GM21447 (cell line): ENCODE data around the gene SLC16A13.

Experiments
- ATAC-seq: cut with Tn5 transposase; IDR thresholded peaks from one replicate; pipeline ENCODE4 v1.9.1; 2021; ENCODE audit not compliant: unreplicated experiment

SLC16A13 gene

GRCh38 chr17:7011415-7011814 lies 24.4 kb upstream of the SLC16A13 start:
- no peak for ATAC-seq

- ATAC-seq: no peak
These were observed 23.9 kb upstream of the SLC16A13 start for GRCh38 chr17:7011942-7012254.

DNA sequence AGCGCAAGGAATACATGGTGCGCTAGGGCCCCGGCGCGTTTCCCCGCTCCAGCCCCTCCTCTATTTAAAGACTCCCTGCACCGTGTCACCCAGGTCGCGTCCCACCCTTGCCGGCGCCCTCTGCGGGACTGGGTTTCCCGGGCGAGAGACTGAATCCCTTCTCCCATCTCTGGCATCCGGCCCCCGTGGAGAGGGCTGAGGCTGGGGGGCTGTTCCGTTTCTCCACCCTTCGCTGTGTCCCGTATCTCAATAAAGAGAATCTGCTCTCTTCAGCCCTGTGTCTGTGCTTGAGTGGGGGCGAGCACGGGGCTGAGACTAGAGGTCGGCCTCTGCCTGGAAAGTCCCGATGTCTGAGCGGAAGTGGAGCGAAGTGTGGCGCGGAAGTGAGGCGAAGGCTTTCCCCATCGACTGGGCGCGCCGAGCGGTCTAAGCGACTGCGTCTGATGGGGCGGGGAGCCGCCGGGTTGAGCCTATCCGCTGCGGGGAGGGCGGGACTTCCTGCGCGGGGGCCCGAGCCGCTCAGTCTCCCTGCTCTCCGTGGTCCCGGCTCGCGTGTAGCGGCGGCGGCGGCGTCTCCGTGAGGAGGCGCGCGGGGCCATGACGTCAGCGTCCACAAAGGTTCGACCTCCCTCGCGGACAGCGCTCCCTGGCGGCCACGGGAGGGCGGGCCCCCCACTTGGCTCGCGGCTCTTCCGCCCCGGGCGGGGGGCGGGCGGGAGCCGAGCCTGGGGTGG lies 21.4 kb upstream of the SLC16A13 start:
- ATAC-seq: peak; percentile 66

DNA sequence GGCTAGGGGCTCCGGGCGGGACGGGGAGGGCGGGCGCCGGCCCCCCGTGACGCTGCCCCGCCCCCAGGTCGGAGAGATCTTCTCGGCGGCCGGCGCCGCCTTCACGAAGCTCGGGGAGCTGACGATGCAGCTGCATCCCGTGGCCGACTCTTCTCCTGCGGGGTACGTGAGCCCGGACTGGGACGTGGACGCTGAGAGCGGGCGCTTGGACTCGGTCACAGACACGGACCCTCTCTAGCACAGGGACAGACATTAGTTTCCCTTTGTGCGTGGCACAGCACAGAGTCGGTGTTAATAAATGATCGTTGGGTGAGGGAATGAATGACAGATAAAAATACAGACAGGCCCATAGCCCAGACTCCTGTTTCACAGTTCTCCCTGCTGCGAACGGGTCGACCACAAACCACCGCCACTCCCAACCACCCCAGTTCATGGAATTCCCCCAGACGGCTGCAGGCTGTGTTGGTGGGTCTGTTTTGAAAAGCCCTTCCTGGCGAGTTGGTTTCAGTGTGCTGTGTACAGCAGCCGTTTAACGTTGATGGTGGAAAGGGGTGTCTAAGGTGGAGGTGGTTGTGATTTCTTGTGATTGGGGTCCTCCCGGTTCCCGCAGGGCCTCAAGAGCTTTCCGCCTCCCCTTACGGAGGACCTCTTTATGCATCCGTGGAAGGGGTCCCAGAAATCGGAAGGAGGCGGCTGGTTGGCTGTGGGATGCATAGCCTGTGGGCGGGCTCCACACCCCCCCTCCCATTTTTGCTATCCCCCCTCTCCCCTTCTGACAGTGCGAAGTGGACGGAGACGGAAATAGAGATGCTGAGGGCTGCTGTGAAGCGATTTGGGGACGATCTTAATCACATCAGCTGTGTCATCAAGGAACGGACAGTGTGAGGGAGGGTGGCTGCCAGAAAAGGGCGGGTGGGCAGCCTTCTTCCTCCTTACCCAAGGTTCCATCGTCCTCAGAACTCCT lies 20.5 kb upstream of the SLC16A13 start:
- ATAC-seq: peak; percentile 22

GRCh38 chr17:7016418-7016817 lies 19.4 kb upstream of the SLC16A13 start:
- ATAC-seq: no peak

GRCh38 chr17:7016886-7017826 lies 18.7 kb upstream of the SLC16A13 start:
- ATAC-seq: no peak

DNA sequence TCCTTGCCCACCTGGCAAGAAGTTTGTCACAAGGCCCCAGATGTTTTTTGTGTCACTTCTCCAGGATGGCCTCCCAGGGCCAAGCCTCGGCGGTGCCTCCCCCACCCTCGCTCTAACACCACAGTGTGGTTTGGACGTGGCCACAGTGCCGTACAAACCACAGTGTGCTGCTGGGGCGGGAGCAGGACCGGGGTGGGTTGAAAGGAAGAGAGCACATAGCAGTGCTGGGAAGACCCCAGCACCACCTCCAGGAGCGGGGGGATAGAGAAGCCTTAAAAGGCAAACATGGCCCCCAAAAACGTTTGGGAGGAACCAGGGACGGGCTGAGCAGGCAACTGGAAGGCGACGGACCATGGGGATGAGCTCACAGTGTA lies 18.0 kb upstream of the SLC16A13 start:
- ATAC-seq: no peak

DNA sequence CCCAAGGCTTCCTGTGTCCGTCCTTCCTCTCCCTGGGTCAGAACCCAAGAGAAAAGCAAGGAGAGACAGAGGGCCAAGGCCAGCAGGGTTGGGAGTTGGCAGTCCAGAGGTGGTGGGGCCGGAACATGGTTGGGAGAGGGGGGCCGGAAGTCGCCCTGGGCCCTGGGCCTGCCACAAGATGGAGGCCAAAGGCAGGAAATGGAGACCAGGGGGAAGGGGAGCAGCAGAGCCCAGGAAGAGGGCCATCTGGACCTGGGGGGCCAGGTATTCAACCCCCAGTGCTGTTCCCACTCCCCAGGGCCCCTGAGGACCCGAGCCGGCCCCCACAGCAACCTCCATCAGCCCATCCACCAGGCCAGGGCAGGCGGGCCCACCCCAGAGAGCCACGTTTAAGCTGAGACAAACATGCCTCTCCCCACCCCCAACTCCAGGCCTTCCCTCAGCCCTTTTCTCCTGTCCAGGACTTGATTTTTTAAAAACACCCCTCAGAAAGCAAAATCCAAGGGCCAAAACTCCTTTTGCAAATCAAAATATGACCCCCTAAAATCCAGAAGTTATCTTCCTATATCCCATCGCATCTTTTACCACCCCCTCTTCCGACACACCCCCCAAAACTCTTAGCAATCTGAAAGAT lies 17.4 kb upstream of the SLC16A13 start:
- no peak for ATAC-seq

DNA sequence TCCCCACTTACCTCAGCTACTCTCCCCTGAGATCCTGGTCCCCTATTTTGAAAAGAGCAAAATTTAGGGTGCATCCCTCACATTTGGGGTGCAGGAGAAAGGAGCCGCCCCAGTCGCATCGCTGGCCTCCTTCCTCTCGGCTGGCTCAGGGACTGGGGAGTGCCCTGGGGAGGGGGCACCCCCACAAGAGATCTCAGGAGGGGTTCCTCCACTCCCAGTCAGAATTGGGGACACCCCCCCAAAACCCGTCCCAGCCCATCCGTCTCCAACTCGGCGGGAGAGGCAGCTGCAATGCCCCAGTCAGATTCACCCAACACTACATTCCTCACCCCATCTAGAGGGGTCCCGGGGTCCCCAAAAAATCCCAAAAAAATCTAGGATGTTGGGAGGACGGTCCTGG lies 16.4 kb upstream of the SLC16A13 start:
- ATAC-seq: no peak

- no peak for ATAC-seq
These were observed 15.8 kb upstream of the SLC16A13 start for GRCh38 chr17:7019839-7020519.

- no peak for ATAC-seq
These were observed 14.7 kb upstream of the SLC16A13 start for GRCh38 chr17:7020894-7021664.

DNA sequence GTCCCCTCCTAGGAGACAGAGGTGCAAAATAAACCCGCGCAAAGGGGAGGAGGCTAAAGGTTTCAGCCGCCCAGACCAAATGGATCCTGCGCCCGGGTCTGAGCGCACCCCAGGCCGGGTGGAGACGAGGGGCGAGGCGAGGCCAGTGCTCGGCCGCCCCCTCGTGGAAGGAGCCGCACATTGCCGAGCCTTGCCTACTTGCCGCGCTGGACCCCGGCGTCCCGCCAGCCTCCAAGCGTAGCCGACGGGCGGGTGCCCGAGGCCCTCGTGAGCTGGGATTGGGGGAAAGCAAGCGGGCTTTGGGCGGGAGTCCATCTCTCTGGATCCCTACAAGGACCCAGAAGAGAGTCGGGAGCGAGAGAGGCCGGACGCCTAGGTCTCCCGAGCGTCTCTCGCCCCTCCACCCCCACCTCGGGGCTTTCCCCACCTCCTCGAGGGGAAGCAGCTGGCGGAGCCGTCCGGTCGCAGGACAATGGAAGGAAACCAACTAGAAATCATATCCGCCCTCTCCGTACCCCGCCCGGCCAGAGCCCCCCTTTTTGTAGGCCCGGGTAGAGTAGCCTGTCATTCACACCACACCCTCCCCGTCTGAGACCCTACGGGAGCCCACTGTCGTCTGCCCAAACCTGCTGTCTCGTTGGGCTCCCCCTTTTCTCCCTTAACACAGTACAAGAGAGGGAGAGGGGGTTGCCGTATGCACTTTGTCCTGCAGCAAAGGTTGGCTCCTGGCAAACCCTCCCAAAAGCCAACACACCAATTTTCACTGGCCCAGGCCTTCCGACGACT lies 13.6 kb upstream of the SLC16A13 start:
- no peak for ATAC-seq

DNA sequence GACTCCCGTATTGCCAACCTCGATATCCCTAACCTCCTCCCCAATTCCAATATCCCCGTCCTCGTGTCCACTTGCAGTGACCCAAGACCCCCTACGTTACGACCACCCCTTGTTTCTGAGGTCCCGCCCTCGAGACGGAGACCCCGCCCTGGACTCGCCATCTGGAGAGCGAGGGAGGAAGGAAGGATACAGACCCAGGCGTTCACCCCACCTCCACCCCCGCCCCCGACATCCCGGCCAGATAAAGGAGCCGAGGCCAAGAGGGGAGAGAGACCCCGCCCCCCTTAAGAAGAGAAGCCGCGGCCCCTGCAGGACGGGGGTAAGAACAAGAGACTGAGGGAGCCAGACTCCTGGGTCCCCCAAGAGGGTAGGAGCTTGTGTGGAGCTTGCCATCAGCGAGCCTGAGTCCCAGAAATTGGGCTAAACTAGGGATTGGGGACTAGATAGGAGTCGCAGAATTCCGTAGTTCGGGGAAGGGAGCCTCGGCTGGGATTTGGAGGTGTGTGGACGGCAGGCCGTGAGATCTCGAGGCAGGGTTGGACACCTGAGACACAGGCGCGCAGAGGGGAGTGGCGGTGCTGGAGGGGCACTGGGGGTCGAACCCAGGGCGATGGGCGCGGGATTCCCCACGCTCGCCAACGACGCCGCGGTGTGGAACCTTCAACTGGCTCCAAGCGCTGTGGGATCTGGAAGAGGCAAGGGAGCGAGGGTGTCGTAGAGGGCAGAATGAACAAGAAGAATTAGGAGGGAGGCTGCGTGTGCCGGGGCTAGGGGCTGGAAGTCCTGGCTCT lies 12.8 kb upstream of the SLC16A13 start, which contains the start of gene BCL6B:
BCL6B (plus strand) TSS at position 270 of the 791 bp plus-strand sequence. CDS start 622 bp downstream, outside the sequence.
- no peak for ATAC-seq

GRCh38 chr17:7023576-7024401 lies 12.0 kb upstream of the SLC16A13 start:
- no peak for ATAC-seq

DNA sequence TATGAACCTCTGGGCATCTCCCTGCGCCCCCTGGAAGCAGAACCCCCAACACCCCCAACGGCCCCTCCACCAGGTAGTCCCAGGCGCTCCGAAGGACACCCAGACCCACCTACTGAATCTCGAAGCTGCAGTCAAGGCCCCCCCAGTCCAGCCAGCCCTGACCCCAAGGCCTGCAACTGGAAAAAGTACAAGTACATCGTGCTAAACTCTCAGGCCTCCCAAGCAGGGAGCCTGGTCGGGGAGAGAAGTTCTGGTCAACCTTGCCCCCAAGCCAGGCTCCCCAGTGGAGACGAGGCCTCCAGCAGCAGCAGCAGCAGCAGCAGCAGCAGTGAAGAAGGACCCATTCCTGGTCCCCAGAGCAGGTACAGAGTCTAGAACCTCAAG lies 11.4 kb upstream of the SLC16A13 start:
- no peak for ATAC-seq

DNA sequence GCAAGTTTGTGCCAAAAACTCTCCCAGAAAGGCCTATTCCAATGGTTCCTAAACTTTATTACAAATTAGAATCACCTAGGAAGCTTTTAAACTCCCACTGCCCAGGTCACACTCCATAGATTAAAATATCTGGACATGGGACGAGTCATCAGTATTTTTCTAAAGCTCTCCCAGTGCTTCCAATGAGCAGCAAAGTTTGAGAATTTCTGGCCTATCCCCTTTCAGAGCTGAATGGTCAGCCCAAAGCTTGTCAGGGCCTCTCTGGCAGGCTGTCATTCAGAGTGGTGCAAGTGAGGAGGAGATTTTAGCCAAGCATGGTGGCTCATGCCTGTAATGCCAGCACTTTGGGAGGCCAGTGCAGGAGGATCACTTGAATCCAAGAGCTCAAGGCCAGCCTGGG lies 10.6 kb upstream of the SLC16A13 start:
- no peak for ATAC-seq
